GM12874 (cell line): ENCODE results near the gene GHRL.

ENCODE experiments used
- TF ChIP-seq, protein P1 (sequence below): IDR thresholded peaks from 2 replicates; pipeline ENCODE4 v1.5.1; 2011; ENCODE audit warnings: low read depth, mild to moderate bottlenecking, control low read depth, low read length, moderate library complexity; ENCODE audit not compliant: insufficient read depth

The GHRL gene, protein sequence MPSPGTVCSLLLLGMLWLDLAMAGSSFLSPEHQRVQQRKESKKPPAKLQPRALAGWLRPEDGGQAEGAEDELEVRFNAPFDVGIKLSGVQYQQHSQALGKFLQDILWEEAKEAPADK

DNA sequence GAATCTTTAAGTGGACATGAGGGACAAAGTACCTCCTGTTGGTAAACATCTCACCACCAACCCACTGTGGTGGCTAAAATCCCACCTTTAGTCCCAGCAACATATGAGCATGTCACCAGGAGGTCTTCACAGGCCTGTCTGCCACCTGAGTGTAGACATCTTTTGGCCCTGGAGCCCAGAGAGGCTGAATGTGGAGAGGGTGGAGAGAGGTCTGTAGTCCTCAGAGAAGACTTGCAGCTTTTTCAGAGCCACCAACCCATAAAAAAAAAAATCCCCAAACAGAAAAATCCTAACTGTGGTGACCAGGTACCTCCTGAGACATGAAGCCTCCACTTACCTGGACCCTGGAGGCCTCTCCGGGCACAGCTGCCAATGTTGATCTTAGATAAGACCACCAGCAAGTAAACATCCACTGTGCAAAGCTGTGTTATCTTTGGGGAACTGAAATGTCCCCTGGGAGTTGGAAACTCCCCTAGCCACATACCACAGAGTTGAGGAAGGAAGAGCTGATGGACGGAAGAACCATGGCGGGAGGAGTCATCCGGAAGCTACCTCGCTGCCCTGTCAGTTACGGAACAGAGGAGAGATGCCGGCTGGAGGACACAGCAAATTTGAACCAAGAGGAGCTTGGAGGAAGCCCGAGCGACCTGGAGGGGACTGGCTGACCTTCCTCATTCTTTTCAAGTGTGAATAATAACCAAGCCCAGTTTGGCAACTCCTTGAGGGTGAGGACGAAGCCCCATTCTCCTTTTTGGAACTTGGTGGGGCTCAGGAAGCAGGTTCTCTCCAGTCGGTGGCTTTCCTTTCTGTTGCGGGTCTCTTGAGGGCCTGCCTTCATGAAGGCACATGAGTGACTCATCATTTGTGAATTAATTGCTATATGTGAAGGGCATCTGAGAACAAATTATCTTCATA, at the start of gene GHRL:
TSS of gene GHRL (minus strand) at position 443 of the 915 bp plus-strand sequence. CDS start 2,767 bp downstream, outside the sequence.
- TF ChIP-seq, protein P1, sequence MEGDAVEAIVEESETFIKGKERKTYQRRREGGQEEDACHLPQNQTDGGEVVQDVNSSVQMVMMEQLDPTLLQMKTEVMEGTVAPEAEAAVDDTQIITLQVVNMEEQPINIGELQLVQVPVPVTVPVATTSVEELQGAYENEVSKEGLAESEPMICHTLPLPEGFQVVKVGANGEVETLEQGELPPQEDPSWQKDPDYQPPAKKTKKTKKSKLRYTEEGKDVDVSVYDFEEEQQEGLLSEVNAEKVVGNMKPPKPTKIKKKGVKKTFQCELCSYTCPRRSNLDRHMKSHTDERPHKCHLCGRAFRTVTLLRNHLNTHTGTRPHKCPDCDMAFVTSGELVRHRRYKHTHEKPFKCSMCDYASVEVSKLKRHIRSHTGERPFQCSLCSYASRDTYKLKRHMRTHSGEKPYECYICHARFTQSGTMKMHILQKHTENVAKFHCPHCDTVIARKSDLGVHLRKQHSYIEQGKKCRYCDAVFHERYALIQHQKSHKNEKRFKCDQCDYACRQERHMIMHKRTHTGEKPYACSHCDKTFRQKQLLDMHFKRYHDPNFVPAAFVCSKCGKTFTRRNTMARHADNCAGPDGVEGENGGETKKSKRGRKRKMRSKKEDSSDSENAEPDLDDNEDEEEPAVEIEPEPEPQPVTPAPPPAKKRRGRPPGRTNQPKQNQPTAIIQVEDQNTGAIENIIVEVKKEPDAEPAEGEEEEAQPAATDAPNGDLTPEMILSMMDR = no peak

DNA sequence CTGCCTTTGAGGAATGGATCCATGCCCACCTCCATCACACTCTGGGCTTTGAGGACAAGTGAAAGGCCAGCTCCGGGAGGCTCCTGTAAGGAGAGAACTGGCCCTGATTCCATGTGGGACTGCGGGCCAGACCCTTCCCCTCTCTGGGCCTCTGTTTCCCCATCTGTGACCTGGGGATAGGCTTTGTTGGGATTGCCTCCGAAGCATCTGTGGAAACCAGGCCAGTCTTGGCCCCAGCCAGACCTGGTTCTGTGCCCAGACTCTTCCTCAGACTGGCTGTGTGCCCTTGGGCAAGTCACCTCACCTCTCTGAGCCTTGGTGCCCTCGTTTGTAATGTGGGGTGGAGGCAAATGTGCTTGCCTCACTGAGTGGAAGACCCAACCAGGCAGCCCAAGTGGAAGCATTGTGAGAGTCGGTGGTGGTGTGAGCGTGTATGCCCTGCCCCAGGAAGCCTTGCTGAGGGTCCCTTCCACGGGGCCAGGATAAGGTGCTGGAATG, 49.2 kb upstream of the GHRL start:
- TF ChIP-seq, protein P1 = no peak

DNA sequence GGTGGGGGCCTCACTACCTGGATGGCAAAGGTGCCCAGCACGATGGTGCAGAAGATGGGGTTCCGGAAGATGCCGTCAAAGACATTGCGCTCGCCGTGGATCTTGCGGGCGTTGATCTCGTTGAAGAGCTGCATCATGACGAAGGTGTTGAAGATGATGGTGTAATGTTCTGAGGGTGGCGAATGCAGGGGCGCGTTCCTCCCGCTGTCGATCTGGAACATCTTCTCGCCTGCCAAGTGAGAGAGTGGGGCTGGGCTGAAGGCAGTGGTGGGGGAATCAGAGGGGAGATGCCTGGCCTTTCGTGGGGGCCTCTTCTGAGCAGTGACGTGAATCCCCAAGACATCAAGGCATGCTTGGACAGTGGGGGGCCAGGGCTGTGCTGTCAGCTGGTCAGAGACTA, 47.7 kb upstream of the GHRL start:
- TF ChIP-seq, protein P1 = no peak

DNA sequence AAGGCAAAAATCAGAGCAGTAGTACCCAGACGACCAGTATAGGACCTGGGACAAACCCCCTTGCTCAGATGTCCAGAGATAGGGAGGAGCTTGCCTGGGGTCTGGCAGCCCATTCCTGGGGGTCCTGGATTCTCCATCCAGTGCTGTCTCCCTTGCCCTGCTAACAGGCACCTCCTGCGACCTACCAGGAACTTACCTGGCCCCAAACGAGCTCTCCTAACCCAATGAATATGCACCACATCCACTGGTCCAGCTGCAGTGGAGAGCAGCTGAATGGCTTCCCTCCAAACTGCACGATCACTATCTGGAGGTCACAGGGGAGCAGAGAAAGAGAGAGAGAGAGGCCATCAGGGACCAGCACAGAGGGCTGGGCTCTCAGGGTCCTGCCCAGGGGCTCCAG, 47.3 kb upstream of the GHRL start:
- TF ChIP-seq, protein P1 = no peak

DNA sequence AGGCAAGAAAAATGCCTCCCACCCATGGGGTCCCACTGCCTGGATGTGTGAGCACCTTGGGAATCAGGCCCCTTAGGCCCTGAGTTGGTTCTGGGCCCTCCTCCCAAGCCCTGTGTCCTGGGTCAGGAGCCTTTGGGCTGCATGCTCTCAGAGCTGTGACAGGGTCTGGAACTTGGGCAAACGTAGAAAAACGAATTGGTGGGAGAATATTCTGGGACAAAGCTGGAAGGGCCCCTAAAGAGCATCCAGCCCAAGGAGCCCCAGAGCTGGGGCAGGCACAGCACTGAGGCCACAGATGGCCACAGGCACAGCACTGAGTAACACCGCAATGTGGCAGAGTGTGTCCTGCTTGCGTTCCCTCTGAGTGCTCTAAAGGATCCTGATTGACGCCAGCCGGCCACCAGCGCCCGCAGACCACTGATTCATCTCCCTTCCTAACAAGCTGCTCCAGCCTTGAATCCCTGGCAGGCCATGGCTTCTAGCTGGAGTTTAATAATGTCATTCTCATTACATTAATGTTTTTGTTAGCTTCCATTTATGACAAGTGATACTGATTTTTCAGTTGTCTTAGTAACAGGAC, 46.7 kb upstream of the GHRL start:
- TF ChIP-seq, protein P1 = no peak

DNA sequence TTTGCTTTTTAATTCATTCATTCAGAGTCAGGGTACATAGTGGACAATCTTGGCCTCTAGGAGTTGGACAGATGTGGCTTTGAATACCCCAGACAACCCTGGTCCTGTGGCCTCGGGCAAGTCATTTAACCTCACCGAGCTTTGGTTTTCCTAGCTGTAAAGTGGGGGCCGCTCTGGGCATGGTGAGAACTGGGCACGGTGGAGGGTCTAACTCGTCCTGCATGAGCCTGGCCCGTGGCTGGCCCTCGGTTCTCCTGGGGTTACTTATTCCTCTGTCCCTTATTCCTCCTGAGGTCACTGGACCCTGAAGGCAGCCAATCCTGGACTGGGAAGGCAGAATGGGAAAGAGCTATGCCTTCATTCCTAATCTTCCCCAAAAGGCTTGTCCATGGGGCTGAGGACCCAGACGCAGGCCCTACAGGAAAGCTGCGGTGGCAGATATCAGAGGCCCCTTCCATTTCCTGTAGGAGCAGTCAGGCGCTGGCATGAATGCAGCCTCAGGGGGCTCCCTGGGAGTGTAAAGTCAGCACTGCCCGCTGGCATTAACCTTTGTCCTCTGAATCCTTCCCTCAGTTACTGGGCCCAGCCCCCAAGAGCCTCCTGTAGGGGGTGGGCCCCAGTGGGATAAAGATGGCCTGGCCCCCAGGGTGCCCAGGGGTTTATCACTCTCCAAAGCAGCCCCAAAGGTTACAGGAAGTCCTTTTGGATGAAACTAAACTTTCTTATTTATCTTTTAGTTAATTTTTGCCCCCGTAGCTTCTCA, 46.0 kb upstream of the GHRL start:
- TF ChIP-seq, protein P1 = no peak

DNA sequence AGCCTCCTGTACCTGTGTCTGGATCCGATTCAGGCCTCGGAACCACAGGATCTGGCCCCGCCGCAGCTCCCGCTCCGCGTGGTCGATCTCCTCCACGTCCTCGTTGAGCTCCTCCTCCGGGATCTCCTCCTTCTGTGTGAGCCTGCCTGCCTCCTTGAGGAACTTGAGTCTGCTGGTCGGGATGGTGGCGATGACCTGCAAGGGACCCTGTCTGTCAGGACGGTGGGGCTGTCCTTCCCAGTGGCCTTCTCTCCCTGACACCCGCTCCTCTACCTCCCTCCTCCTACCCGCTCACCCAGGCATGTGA, 45.4 kb upstream of the GHRL start:
- TF ChIP-seq, protein P1 = no peak
